ENCODE data around the gene TMED1.
"Not testable (repeated sequence)": the region's sequence is repeated elsewhere in the genome, so short reads cannot be mapped to it uniquely, and the experiment has no call there.

Gene TMED1, protein sequence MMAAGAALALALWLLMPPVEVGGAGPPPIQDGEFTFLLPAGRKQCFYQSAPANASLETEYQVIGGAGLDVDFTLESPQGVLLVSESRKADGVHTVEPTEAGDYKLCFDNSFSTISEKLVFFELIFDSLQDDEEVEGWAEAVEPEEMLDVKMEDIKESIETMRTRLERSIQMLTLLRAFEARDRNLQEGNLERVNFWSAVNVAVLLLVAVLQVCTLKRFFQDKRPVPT

GRCh38 chr19:10835754-10836478 lies at the start of gene TMED1:
Gene TMED1 (minus strand): TSS chr19:10836212. CDS start chr19:10836191, 21 bp downstream.
- no peak for TF ChIP-seq CTCF (IDR thresholded peaks at IDR 0.05; ENCODE audit: extremely low read depth, missing control alignments)
- peak; percentile 98 for DNase-seq (ENCODE audit: low spot score)

DNA sequence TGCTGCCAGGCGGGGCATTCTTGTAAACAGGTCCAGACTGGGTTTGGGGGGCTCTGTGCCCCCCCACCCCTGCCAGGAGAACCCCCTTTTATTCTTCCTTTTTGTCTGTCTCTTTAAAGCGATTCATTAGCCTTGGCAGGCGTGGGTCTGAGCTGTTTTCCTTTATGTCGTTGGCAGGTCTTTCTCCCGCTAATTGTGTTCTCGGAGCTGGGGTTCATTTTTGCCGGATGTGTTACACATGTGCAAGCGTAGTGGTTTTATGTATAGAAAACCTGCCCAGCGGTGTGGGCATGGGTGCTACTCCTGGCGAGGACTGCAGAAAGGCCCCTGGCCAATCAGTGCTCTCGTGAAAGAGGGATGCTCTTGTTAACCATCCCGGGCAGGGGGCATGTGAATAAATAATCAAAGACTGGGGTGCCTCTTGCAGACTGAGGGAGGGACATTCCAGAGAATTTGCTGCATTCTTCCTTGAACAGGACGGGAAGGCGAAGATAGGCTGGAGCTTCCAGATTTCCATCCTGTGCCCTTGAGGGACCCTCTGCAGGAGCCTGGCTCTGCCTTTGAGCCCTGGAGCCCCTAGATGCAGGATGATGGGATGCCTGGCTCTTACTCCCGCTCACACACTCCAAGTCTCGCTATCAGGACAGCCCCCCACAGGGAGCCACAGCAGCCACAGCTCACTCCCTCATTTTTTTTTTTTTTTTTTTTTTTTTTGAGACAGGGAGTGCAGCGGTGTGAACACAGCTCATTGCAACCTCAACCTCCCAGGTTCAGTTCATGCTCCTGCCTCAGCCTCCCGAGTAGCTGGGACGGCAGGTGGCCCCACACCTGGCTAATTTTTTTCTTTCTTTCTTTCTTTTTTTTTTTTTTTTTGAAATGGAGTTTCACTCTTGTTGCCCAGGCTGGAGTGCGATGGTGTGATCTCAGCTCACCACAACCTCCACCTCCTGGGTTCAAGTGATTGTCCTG lies 49.5 kb upstream of the TMED1 start:
- DNase-seq (ENCODE audit: low spot score) = no peak
- no peak for TF ChIP-seq CTCF (IDR thresholded peaks at IDR 0.05; ENCODE audit: extremely low read depth, missing control alignments)

DNA sequence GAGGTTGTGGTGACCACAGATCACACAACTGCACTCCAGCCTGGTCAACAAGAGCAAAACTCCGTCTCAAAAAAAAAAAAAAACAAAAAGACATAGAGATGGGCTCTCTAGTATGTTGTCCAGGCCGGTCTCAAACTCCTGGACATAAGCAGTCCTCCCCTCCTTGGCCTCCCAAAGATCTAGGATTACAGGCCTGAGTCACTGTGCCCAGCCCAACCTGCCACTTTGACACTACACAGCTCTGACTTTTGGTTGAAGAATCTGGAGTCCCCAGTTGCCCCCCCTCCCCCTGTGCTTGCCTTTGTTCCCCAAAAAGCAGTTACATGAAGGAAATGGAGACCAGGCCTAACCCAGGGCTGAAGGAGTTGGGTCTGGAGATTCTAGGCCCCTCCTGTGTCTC lies 48.3 kb upstream of the TMED1 start:
- no peak for DNase-seq (ENCODE audit: low spot score)
- no peak for TF ChIP-seq CTCF (IDR thresholded peaks at IDR 0.05; ENCODE audit: extremely low read depth, missing control alignments)

- no peak for DNase-seq (ENCODE audit: low spot score)
- no peak for TF ChIP-seq CTCF (IDR thresholded peaks at IDR 0.05; ENCODE audit: extremely low read depth, missing control alignments)
Measured at GRCh38 chr19:10882108-10882457, 46.1 kb upstream of the TMED1 start.

DNA sequence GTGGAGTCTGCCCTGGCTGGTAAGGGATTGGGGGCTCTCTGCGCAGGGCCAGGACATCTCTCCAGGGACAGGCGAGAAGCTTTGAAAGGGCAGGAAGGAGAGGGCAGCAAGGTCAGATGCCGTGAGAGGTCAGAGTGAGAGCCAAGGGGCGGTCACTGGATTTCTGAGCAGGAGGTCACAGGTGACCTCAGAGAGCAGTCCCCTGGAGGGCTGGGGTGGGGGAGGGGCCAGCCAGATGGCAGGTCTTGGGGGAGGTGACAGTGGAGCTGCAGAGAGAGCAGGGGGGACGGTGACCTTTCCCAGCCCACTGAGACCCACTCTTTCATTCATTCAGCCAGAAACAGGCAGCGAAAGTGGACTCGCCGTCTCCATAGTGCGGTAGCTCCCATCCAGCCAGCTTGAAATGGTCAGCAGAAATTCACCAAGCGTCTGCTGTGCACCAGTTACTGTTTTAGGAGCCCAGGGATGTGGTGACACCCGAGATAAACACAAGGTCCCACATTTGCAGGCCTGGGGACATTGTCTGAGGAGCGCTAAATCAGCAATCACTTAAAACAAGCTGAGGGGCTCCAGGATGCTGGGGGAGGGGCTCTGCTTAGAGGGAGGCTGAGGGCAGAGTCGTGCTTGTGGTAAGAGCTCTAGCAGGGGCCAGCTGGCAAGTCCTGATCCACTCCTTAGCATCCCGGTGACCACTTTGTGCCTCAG lies 45.5 kb upstream of the TMED1 start:
- no peak for TF ChIP-seq CTCF (IDR thresholded peaks at IDR 0.05; ENCODE audit: extremely low read depth, missing control alignments)
- DNase-seq (ENCODE audit: low spot score) = no peak

DNA sequence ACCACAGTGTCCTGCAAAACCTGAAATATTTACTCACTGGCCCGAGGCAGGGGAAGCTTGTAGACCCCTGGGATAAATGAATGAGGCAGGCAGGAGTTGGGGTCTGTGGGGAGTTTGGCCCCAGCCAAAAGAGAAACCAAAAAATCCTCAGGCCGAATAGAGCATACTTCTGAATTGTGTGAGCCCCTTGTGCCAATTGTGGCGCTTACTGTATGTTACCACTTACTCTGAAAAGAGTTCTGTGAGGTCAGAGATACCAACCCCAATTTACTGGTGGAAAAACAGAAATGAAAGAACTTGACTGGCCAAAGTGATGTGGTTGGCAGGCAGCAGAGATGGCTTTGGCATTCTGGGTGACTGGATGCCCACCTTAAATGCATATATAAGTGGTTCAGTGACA lies 42.2 kb upstream of the TMED1 start:
- DNase-seq (ENCODE audit: low spot score) = no peak
- TF ChIP-seq CTCF (IDR thresholded peaks at IDR 0.05; ENCODE audit: extremely low read depth, missing control alignments) = no peak

DNA sequence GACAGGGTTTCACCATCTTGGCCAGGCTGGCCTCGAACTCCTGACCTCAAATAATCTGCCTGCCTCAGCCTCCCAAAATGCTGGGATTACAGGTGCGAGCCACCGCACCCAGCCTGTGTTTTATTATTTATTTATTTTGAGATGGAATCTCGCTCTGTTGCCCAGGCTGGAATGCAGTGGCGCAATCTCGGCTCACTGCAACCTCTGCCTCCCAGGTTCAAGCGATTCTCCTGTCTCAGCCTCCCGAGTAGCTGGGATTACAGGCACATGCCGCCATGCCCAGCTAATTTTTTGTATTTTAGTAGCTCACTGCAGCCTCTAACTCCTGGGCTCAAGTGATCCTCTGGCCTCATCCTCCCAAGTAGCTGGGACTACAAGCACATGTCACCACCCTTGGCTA lies 41.6 kb upstream of the TMED1 start:
- DNase-seq (ENCODE audit: low spot score) = not testable (repeated sequence)

Data from GM20000 (cell line).